HCT116 (cell line): ENCODE data around the gene RNU1-1.
"Not testable (repeated sequence)": the region's sequence is repeated elsewhere in the genome, so short reads cannot be mapped to it uniquely, and the experiment has no call there.

ENCODE experiments used
- CTCF ChIP-seq, 3 experiments: fragments of 200-600 bp in 1 of 3; sonication (generic) in 1 of 3; IDR thresholded peaks in 2 of 3; conservative IDR thresholded peaks in 1 of 3; 2 replicates each; pipeline ENCODE4 v1.5.1; 2012 to 2017; ENCODE audit warnings: low read depth in 2 of 3, low read length in 2 of 3, antibody characterized with exemption in 1 of 3, borderline replicate concordance in 1 of 3, control low read depth in 1 of 3, mild to moderate bottlenecking in 1 of 3, mixed read lengths in 1 of 3, mixed run types in 1 of 3, moderate library complexity in 1 of 3; ENCODE audit not compliant: insufficient read depth in 1 of 3
- EZH2 ChIP-seq: fragments of 200-600 bp; sonication (generic); IDR thresholded peaks from 2 replicates; pipeline ENCODE4 v1.6.1; 2017; ENCODE audit warnings: antibody characterized with exemption, mixed run types
- EZH2phosphoT487 ChIP-seq: fragments of 200-600 bp; IDR thresholded peaks from 2 replicates; pipeline ENCODE4 v1.6.1; 2018; ENCODE audit warnings: antibody characterized with exemption, borderline replicate concordance
- POLR2A ChIP-seq: IDR thresholded peaks from 2 replicates; pipeline ENCODE4 v1.7.0; 2011; ENCODE audit warnings: borderline replicate concordance; ENCODE audit not compliant: insufficient read depth, insufficient read length; ENCODE audit errors: extremely low read depth
- POLR2AphosphoS5 ChIP-seq: IDR thresholded peaks from 2 replicates; pipeline ENCODE4 v1.6.1; 2011; ENCODE audit warnings: mild to moderate bottlenecking, low read depth, low read length, moderate library complexity

- TF ChIP-seq CTCF (IDR thresholded peaks at IDR 0.05 in 2 of 3, conservative IDR thresholded peaks at IDR 0.05 in 1 of 3; ENCODE audit: borderline replicate concordance in 1 of 3, insufficient read depth in 1 of 3, low read depth in 2 of 3, low read length in 2 of 3); POLR2A; POLR2AphosphoS5; EZH2phosphoT487; EZH2: not testable (repeated sequence)
These were observed 2.2 kb downstream of the RNU1-1 start for GRCh38 chr1:16511926-16512325.
